Subcutaneous abdominal adipose tissue (tissue), 5 donors: ENCODE data around the gene ASXL1.
"Not testable (repeated sequence)": the region's sequence is repeated elsewhere in the genome, so short reads cannot be mapped to it uniquely, and the experiment has no call there.

ENCODE experiments used
- H3K27ac ChIP-seq: one replicate; pipeline ENCODE4 v1.7.0; 2013; ENCODE audit warnings: low read depth, mild to moderate bottlenecking, inconsistent platforms, low read length, moderate library complexity
- H3K27me3 ChIP-seq, 5 donors: one replicate each; pipeline ENCODE4 v1.7.0; 2013; ENCODE audit warnings: low read length in 5 of 5, inconsistent platforms in 1 of 5; ENCODE audit not compliant: control insufficient read depth in 5 of 5, insufficient read depth in 4 of 5
- H3K36me3 ChIP-seq, 5 donors: one replicate each; pipeline ENCODE4 v1.7.0; 2013; ENCODE audit warnings: low read length in 5 of 5; ENCODE audit not compliant: control insufficient read depth in 5 of 5, insufficient read depth in 5 of 5
- H3K4me1 ChIP-seq, 5 donors: one replicate each; pipeline ENCODE4 v1.7.0; 2013; ENCODE audit warnings: low read length in 5 of 5, mild to moderate bottlenecking in 3 of 5, moderate library complexity in 1 of 5; ENCODE audit not compliant: control insufficient read depth in 5 of 5, insufficient read depth in 5 of 5
- H3K4me3 ChIP-seq, 5 donors: one replicate each; pipeline ENCODE4 v1.7.0; 2013; ENCODE audit warnings: low read length in 5 of 5, low read depth in 1 of 5
- H3K9ac ChIP-seq, 5 donors: one replicate each; pipeline ENCODE4 v1.7.0; 2013; ENCODE audit warnings: low read length in 5 of 5, mild to moderate bottlenecking in 4 of 5, moderate library complexity in 3 of 5
- H3K9me3 ChIP-seq, 5 donors: one replicate each; pipeline ENCODE4 v1.7.0; 2013; ENCODE audit warnings: low read length in 5 of 5; ENCODE audit not compliant: control insufficient read depth in 5 of 5
- donor health status: healthy.
- donor health status: healthy.
- donor health status: healthy.
- donor health status: healthy.
- donor health status: healthy.

Gene ASXL1

DNA sequence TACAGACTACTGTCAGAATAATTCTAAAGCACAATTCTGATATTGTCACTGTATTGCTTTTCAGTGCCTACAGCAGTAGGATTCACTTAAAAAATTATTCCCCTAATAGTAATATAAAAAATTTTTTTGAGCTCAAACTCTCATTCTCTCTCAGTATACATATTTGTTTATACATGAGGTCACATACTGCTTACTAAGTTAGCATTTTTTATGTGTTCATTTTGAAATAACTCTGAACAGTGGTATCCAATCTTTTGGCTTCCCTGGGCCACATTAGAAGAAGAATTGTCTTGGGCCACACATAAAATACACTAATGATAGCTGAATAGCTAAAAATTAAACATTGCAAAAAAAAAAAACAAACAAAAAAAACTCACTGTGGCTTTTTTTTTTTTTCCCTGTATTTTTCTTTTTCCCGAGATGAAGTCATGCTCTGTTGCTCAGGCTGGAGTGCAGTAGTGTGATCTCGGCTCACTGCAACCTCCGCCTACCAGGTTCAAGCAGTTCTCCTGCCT is 38.6 kb downstream of the ASXL1 start:
- no peaks in the 10 kb centered on the region for H3K27me3 ChIP-seq
- no peak overlapping the region for H3K4me3 ChIP-seq
- peaks cover 0 to 5% (median 0%) of the 10 kb centered on the region in 5 donors for H3K4me1 ChIP-seq
- H3K27ac ChIP-seq = no peak overlapping the region
- H3K9ac ChIP-seq = no peak overlapping the region
- H3K36me3 ChIP-seq = peaks cover 0 to 7% (median under 1%) of the 10 kb centered on the region in 5 donors
- H3K9me3 ChIP-seq = peaks cover 0 to 3% (median 0%) of the 10 kb centered on the region in 5 donors

DNA sequence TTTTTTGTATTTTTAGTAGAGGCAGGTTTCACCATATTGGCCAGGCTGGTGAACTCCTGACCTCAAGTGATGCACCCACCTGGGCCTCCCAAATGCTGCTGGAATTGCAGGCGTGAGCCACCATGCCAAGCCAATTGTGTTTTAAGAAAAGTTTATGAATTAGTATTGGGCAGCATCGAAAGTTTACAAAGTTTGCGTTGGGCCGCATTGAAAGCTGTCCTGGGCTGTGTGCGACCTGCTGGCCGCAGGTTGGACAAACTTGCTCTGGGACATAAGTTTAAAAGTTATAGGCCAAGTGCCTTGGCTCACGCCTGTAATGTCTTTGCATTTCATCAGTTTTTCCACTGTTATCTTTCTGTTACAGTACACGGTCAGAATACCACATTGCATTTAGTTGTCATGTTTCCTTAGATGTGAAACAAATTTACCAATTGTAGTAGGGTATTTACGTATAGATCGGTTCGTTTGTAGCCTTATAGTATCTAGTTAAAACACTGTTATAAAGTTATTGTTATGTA is 39.5 kb downstream of the ASXL1 start:
- H3K27ac ChIP-seq = no peak overlapping the region
- H3K9ac ChIP-seq = no peak overlapping the region
- H3K9me3 ChIP-seq = peaks cover 0 to 3% (median 0%) of the 10 kb centered on the region in 5 donors
- H3K4me1 ChIP-seq = peaks cover 0 to 5% (median 0%) of the 10 kb centered on the region in 5 donors
- no peaks in the 10 kb centered on the region for H3K27me3 ChIP-seq
- H3K4me3 ChIP-seq = no peak overlapping the region
- H3K36me3 ChIP-seq = peaks cover 0 to 9% (median 5%) of the 10 kb centered on the region in 5 donors

DNA sequence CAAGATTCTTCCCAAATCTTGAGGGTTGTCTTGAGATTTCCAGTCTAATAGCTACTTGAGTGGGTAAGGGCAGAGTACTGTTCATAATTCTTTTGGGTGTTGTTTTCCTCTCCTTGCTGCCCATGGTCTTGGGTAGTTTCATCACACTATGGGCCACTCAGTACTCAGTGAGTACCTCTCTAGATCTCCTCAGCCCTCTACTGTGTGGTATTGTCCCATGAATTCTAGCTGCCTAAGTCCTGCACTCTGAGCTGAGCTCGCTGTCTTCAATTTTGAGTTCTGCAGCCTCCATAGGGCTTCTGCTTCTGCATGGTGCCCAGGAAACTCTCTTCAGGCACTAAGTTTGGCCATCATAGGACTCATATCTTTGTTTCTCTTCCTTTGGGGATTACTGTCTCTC is 42.3 kb downstream of the ASXL1 start:
- Histone ChIP-seq H3K4me1 (peaks cover 0 to 5% (median 0%) of the 10 kb centered on the region in 5 donors), H3K4me3 (no peak overlapping the region), H3K9me3 (no peaks in the 10 kb centered on the region), H3K27me3 (no peaks in the 10 kb centered on the region), H3K36me3 (peaks cover 0 to 6% (median 4%) of the 10 kb centered on the region in 5 donors), H3K9ac (no peak overlapping the region), H3K27ac (no peak overlapping the region)

GRCh38 chr20:32404017-32404416 is 45.9 kb downstream of the ASXL1 start:
- H3K4me3 ChIP-seq = no peak overlapping the region
- no peak overlapping the region for H3K9ac ChIP-seq
- H3K27me3 ChIP-seq = no peaks in the 10 kb centered on the region
- no peaks in the 10 kb centered on the region for H3K9me3 ChIP-seq
- H3K27ac ChIP-seq = no peak overlapping the region
- peaks cover 3 to 14% (median 8%) of the 10 kb centered on the region in 5 donors for H3K36me3 ChIP-seq
- peaks cover 0 to 3% (median 0%) of the 10 kb centered on the region in 5 donors for H3K4me1 ChIP-seq

- Histone ChIP-seq H3K4me3 (no peak overlapping the region), H3K9me3 (no peaks in the 10 kb centered on the region), H3K36me3 (peaks cover 0 to 14% (median 10%) of the 10 kb centered on the region in 5 donors), H3K27me3 (no peaks in the 10 kb centered on the region), H3K4me1 (peaks cover 0 to 3% (median 0%) of the 10 kb centered on the region in 5 donors), H3K9ac (no peak overlapping the region), H3K27ac (no peak overlapping the region)
Observed at GRCh38 chr20:32406701-32407100, 48.6 kb downstream of the ASXL1 start.

DNA sequence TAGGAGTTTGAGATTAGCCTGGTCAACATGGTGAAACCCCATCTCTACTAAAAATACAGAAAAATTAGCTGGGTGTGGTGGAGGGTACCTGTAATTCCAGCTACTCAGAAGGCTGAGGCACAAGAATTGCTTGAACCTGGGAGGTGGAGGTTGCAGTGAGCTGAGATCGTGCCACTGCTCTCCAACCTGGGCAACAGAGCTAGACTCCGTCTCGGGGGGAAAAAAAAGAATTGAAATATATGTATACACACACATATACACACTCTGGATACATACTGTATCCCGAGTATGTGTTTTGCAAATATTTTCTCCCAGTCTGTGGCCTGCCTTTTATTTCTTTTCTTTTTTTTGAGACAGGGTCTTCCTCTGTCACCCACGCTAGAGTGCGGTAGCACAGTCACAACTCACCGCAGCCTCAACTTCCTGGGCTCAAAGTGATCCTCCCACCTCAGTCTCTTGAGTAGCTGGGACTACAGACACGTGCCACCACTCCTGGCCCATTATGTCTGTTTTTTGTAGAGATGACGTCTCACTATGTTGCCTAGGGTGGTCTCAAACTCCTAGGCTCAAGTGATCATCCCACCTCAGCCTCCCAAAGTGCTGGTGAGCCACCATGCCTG is 49.1 kb downstream of the ASXL1 start:
- not testable (repeated sequence) for H3K9me3 ChIP-seq, H3K9ac ChIP-seq, H3K27ac ChIP-seq, H3K27me3 ChIP-seq, H3K4me3 ChIP-seq, H3K4me1 ChIP-seq
- peaks cover 0 to 11% (median 8%) of the 10 kb centered on the region in 5 donors for H3K36me3 ChIP-seq

GRCh38 chr20:32411955-32412706 is 54.0 kb downstream of the ASXL1 start:
- H3K36me3 ChIP-seq = peaks cover 0 to 6% (median 3%) of the 10 kb centered on the region in 5 donors
- H3K9ac ChIP-seq = no peak overlapping the region
- H3K4me1 ChIP-seq = peaks cover 0 to 8% (median 5%) of the 10 kb centered on the region in 5 donors
- H3K4me3 ChIP-seq = no peak overlapping the region
- H3K9me3 ChIP-seq = no peaks in the 10 kb centered on the region
- H3K27me3 ChIP-seq = no peaks in the 10 kb centered on the region
- H3K27ac ChIP-seq = no peak overlapping the region

GRCh38 chr20:32415494-32415893 is 57.4 kb downstream of the ASXL1 start:
- no peak overlapping the region for H3K9ac ChIP-seq
- H3K4me3 ChIP-seq = no peak overlapping the region
- no peak overlapping the region for H3K27ac ChIP-seq
- H3K4me1 ChIP-seq = peaks cover 0 to 6% (median 4%) of the 10 kb centered on the region in 5 donors
- peaks cover 0 to 3% (median 0%) of the 10 kb centered on the region in 5 donors for H3K36me3 ChIP-seq
- no peaks in the 10 kb centered on the region for H3K9me3 ChIP-seq
- no peaks in the 10 kb centered on the region for H3K27me3 ChIP-seq

DNA sequence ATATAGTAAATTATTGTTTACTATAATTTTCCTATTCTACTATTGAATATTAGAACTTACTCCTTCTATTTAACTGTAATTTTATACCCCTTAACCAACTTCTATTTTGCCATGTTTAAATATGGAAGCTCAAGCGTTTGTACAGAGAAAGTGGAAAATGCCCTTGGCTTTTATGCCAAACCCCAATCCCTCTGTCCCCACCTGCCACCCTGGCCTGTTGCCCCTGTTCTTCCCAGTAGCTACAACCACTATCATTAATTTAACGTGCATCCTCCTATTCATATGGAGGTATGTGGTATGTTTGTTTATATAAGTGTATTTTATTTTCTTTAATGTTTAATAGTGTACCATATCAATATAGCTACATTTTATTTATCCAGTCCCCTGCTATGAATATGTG is 58.1 kb downstream of the ASXL1 start:
- no peaks in the 10 kb centered on the region for H3K9me3 ChIP-seq
- H3K4me3 ChIP-seq = no peak overlapping the region
- H3K9ac ChIP-seq = no peak overlapping the region
- H3K27me3 ChIP-seq = no peaks in the 10 kb centered on the region
- H3K36me3 ChIP-seq = peaks cover 0 to 3% (median 0%) of the 10 kb centered on the region in 5 donors
- H3K27ac ChIP-seq = no peak overlapping the region
- peaks cover 0 to 6% (median 4%) of the 10 kb centered on the region in 5 donors for H3K4me1 ChIP-seq

DNA sequence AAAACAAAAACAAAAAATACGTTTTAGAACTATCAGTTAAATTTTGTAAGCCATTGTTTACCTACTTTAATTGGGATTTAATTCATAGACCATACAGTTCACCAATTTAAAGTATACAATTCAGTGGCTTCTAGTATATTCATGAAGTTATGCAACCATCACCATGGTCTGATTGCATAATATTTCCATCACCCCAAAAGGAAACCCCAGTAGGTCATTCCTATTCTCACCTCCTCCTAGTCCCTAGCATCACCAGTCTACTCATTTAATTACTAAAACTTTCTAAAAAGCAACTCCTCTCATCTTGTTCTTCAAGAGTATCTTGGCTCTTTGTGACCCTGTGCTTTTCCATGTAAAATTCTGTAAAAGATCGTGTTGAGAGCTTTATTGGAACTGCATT is 60.2 kb downstream of the ASXL1 start:
- Histone ChIP-seq H3K4me1 (peaks cover 0 to 6% (median 4%) of the 10 kb centered on the region in 5 donors), H3K9me3 (no peaks in the 10 kb centered on the region), H3K9ac (no peak overlapping the region), H3K4me3 (no peak overlapping the region), H3K36me3 (peaks cover 0 to 3% (median 0%) of the 10 kb centered on the region in 5 donors), H3K27ac (no peak overlapping the region), H3K27me3 (no peaks in the 10 kb centered on the region)
